NCI-H526 treated with DMSO at 0.1 percent for 48 hours (cell line): ENCODE data around the gene ADAMTS15.

Source experiments
- DNase-seq: peaks from one replicate; lab custom pipeline; 2025; lab: John Stamatoyannopoulos, UW

The ADAMTS15 gene

DNA sequence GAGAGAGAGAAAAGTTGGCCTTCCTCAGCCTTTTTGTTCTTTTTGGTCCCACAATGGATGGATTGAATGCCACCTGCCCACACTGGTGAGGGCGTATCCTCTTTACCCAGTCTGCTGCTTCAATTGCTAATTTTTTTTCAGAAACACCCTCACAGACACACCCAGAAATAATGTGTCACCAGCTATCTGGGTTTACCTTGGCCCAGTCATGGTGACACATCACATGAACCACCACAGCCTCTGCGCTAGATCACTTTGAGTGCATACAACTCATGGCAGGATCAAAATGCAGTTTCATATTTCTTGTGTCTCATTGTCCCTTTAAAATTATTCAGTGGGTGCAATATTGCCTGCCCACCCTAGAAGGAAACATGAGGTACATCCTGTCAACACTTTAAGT is 63.3 kb downstream of the ADAMTS15 start:
- no peak for DNase-seq

DNA sequence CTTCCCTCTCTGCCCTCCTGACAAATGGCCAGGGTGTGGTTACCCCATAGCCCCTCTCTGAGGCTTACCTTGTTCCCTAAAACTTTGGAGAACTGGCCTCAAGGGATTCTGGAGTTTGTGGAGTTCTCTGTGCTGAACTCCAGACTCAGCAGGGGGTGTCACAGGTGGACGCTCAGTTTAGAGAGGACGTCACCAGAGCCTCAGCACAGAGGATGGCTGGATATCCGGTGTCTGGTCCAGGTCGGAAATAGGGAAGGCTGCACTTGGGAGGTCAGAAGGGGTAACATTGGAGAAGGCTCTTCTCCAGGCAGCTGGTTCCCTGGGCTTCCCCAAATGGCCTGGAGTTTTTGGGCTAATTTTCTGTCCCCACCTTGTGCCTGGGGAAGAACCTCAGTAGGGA is 64.2 kb downstream of the ADAMTS15 start:
- no peak for DNase-seq

DNA sequence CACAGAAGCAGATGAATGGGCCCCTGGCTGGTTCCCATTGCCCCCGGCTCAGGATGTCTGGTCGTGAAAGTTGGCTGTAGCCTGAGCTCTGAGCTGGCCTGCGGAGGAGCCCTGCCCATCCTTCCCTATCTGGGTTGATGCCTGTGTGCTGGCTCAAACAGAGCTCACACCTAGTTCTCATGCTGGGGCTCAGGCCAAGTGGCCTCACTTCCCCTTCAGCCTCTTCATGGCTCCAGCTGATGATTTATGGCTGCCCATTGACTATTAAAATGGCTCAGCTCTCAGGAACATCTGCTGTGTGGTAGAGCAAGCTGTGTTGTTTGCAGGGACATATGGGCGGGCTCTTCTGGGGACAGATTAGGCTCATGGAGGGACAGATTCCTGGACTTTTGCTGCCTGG is 64.7 kb downstream of the ADAMTS15 start:
- no peak for DNase-seq

DNA sequence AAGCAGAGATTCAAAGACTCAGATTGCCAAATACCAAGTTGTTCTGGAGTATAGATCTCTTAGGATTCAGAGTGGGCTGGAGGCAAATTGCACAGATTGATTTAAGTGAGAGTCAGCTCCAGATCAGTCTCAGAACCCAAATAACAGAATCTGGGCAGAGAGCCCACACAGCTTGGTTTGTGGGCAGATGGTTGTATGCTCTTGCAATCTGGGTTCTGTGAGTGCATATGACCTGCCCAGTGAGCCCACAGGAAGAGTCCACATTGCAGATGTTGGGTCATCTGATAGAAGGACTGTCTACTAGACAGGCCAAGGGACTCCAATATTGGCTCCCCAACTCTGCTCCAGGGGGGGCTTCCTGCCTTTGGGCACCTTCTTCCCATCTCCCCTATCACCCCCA is 65.9 kb downstream of the ADAMTS15 start:
- no peak for DNase-seq

DNA sequence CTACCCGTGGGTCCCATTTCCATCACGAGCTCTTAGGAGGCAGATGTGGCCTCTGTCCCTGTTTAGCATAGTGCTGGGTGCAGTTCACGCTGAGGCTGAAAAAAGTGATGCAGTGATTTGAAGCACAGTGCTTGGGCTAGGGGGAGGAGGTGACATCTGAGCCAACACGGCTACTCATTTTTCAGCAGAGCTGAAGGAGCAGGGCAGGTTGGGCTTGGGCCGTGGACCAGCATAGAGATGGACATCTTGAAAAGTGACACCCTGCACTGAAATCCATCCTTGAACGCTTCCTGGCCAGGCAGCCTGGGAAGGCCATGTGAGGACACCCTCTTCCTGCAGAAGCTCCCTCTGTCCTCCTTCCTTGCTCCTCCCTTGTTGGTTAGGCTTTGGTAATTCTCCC is 66.4 kb downstream of the ADAMTS15 start:
- no peak for DNase-seq

DNA sequence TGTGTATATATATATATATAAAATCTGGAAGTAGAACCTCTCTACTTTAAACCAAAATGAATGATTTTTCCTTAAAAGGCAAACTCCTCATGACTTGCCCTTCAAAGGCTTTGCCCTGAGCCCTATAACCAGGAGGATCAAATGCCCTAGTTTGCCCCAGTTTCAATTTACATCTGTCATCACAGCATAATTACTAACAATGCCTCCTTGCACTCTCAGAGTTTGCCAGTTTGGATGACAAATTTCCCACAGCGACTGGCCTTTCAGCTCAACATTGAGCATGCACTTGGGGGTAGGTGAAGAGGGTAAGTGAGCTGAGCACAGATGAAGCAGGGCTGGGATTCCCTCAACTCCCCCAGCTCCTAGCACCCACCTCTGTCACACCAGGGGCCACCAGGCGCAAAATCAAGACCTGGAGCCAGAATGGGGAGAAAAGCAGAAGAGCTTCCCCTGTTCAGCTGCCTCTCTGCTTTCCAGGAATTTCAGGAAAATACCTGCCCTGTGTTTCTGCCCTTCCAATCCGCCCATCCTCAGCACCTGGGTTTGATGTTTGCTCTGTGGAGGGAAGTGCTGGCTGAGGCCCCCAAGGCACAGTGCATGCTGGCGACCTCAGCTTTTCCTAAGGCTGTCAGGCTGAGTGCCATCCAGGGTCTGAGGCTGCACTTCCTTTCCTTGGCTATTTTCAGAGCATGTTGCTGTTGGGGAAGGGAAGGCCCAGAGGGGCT is 67.5 kb downstream of the ADAMTS15 start:
- no peak for DNase-seq

DNA sequence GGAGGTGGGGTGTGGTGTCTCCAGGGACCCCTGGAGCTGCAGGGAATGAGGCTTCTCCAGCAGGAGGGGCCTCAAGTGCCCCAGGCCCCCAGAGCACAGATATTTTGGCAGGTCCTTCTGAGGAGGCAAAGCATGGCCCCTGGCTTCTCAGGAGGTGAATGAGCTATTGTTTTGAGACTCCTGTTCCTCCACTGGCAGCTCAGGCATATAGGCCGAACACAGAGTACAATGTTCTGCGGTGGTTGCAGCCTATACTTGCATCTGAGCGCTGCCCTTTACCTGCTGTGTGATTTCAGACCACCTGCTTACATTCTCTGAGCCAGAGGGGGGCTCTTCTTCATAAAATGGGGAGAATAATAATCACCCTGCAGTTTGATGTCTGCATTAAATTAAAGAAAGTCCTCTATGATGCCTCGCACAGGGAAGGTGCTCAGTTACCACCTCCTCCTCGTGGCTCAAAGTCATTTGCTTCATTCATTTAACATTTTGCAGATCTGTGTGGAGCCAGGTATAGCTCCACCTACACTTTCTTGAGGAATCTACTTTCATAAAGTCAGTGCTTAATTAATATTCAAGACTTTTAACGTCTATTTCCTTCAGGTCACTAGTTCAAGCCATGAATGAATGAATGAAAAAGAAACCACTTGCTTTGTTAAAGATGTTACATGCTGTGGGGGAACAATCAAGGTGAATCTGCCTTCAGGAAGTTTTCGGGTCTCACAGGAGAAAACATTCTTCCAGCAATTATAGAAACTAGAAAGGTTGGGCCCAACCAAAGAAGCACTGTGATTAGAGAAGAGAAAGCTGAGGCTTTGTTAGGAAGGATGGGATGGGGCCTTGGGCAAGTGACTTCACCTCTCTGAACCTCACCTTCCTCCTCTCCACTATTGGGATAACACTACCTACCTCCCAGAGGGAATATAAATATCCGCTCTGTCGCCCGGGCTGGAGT is 68.4 kb downstream of the ADAMTS15 start:
- DNase-seq, result no peak

DNA sequence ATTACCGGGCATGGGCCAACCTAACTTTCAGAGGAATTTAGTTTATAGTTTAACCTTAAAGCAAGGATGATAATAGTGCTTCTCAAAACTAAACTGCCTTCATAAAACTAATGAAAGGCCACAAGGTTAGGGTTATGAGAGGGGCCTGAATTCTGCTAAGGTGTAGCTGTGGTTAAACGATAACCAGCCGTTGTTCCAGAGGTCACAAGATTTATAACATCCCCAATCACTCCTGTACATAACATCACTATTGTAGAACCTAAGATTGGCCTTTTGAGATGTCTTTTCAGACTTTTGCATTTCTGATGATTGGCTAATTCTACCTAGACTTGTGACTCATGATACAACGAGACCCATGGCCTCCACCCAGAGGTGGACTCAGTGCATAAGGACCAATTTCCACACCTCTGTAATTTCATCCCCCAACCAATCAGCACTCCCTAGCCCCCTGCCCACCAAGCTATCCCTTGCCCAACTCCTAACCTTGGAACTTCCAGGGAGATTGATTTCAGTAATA is 69.8 kb downstream of the ADAMTS15 start:
- no peak for DNase-seq

DNA sequence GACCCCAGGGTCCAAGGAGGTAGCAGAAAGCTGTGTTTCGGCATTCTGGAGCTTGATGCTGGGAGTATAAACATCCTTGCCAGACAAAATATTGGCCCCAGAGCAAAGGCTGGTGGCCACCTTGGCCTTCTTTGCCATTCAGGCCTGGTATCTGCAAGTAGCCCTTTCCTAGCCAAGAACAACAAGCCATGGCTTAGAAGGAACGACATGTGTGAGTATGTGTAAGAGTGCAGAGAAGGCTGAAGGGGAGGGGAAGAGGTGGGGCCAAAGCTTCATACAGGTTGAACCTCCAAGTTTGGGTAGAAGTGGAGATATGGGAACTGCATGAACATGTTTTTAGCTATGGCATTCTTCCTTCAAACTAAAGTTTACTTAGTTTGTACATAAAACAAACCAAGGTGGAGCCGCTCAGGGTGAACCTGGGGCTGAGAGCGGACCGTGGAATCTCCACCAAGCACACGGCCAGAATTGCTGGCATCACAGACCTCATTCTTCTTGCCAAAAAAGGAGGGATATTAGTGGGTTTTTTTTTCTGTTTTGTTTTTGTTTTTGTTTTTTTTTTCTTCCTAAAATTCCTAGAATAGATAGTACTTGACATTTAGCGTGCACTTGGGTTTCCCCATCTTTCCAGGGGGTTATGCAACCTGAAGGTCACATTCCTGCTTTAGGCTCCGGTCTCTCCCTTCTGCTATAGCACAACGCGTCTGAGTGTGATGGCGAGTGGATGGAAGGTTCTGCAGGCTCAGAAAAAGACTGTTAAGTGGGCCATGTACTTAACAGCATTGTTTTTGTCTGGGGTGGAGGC is 70.9 kb downstream of the ADAMTS15 start:
- no peak for DNase-seq

DNA sequence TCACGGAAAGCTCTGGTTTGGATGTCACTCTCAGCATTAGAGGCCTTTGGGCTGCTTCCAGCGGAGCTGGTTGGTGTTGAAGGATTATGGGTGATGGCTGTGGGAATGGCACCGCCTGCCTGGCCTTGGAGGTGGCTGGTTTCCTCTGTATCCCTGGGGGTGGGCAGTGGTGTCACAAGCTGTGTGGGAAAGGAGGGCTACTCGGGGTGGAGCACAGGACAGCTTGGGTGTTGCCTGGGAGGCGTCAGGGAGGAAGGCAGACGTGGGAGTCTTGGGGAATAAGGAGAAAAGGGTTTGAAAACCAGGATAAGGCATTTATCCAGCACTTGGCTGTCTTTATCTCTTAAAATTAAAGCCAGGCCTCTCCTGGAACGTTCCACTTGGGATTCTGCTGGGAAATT is 71.8 kb downstream of the ADAMTS15 start:
- DNase-seq, result no peak

DNA sequence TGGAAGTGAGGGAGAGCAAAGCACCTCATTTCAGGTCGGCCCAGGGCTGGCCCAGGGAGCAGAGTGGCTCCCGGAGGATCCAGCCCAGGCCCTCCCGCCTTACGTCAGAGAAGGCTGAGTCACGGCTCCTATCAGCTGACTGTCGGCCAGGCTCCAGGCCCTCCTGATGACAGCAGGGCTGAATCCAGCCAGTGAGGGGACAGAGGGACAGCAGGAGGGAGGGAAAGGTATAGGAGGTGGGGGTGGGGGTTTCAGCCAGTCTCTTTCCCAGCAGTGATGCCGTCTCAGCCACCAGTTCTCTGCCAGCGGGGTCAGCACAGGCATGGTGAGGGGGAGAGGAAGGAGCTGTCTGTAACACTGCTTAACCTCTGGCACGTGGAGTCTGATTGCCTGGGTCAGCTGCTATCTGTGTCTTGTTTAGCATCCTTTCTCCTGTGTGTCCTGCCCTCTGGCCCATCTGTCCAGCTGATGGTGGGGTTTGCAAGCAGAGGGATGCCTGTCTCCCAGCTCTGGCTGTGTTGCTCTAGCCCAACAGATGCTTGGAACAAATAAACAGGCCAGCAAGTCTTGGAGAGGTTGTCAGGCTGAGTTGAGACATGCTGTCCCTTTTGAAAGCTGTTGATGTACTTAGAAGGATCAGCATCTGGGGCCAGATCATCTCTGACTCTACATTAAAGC is 74.0 kb downstream of the ADAMTS15 start:
- DNase-seq, result no peak

DNA sequence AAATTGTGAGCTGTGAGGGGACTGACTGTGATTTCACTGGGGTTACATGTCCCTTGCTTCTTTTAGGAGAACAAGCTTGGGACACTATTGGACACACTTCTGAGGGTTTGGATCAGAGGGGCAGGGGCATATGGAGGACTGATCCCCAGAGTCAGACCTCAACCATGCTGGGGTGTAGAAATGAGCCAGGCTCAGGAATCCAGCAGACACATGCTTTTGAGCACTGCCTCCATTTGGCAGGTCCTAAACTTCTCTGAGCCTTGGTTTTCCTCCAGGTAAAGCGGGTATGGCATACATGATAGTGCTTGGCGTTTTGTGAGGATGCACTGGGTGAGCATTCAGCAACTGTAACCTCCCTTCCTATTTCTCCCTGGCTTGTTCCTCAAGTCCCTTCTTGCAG is 74.7 kb downstream of the ADAMTS15 start:
- DNase-seq, result no peak

DNA sequence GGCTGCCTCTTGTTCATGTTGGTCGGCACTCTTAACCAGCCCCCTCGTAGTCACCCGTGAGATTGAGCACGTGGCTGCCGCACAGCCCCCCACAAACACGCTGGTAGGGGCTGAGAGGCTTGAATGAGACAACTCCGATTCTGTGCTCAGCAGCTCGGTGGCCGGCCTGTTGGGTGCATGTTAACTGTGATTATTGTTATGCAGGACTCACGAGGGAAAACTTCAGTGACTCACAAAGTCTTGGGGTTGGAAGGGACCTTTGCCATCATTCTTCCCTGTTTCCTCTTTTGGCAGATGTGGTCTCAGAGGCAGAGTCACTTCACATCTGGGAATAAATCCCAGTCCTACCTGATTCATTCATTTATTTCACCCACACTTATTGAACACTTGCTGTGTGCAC is 75.2 kb downstream of the ADAMTS15 start:
- no peak for DNase-seq

DNA sequence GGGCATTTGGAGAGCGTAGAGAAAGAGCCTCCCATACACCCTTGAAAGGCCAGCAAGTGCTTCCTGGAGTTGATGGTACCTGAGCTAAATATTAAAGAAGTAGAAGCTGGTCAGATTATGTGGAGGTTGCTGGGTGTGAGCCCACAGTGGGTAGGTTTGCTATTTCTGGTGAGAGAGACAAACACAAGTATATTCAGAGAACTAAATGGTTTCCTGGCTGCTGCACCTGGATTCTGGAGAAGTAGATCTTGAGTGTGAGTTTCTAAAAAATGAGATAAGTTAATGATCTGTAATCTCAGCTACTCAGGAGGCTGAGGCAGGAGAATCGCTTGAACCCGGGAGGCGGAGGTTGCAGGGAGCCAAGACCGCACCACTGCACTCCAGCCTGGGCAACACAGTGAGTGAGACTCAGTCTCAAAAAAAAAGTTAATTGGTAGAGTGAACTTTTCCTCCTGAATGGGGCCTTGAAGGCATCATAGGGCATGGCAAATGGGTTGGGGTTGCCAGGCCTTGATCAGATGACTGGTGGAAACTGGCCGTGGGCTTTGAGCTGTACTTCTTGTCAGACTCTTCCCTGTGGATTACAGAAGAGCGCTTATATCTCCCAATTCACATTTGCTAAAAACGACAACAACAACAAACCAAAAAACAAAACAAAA is 75.8 kb downstream of the ADAMTS15 start:
- no peak for DNase-seq

DNA sequence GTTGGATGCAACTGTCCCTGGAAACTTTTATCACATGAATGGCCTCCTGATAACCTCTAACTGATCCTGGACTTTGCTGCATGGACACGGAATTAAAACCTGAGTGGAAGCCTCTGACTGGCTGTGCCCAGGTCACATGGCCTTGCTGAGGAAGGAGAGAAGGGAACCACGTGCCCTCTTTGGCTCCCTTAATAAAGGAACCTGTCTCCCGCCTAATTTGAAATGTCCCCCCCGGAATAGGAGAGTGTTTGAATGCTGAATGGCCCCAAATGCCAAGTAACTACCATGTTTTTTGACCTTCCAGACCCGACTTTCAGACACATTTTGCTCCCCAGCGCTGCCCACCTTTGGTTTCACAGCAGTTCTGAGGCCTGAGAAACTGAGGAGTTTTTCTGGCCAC is 76.9 kb downstream of the ADAMTS15 start:
- no peak for DNase-seq
